HG03139 (cell line): ENCODE measurements around the gene CATSPER3.
A peak's percentile ranks its signal among the peaks of the same experiment; 100 is the strongest.

Source experiments
- ATAC-seq: cut with Tn5 transposase; IDR thresholded peaks from one replicate; pipeline ENCODE4 v1.9.1; 2021; ENCODE audit not compliant: unreplicated experiment

Gene CATSPER3

DNA sequence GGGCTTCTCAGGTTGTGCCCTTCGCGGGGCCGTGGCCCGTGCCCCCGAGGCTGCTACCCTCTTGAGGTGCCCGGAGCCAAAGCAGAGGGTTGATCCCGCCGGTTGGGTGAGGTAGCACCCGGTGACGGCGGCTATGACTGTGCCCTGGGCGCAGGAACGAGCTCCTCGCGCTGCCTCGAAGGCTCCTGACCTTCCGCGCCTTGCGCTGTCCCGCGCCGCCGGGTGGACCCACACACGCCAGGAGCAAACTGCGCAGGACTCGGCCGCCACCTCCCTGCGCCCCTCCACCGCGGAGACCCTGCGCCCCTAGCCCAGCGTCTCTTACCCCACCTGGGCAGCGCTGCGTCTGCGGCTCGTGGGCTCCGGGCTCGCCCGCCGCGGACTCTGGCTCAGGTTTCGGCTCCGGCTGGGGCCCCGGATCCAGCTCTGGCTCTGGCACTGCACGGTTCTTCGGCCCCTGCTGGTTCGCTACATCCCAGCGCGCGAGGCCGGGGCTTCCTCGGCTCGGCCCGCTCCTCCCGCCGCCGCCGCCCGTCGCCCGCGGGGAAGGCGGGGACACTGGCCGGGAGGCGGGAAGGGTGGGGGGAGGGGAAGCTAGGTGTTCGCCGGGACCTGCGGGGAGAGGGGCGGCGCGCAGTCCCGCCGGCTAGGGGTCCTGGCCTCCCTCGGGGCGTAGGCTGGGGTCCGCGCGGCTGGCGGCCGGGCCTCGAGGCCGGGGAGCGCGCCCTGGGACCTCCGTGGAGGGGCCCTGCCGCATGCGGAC, 71.7 kb downstream of the CATSPER3 start:
- ATAC-seq = no peak

DNA sequence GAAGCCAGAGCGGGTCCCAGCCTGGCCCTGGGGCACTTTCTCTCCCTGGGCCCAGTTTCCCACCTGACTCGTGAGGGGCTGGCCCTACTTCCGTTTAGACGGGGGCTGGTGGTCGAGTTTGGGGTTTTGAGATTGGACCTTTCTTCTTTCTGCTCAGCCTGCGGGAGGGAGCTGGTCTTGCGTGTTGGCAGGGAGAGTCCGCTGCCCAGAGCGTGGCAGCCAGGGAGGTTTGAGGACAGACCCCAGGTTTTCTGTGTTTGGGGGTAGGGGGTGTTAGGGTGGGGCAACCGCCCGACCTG, 72.3 kb downstream of the CATSPER3 start:
- no peak for ATAC-seq

DNA sequence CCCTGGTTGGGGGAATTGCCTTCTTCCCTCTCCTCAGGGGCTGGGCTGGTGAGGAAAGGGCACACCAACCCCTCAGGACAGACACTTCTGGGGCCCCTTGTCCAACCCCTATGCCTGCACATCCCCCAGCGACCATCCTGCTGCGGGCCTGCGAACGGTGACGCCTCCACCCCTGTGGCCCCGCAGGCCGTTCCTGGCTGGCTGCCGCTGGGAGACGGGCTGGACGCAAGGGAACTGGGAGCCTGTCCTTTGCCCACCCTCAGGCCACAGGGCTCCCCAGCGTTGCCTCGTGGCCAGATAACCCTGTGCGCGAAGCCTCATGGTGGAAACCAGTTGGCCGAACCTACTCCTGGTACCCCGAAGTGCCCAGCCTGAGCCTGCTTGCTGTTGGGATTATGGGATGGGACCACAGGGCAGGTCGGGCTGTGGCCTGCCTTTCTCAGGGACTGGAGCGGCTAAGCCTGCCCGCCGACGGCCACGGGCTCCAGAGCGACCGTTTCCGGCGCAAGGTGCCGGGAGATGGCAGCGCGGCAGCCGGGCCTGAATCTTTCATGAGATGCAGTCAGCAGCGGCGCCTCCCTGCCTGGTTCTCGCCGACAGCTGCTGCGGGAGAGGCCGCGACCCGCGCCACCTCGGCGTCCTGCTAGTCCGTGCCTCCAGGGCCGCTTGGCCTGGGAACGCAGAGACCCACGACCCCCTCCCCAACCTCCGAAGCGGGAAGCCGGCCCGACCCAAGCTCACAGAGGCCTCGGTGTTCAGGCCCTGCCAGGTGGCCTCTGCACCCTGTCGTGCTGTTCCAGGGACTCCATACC, 72.8 kb downstream of the CATSPER3 start:
- no peak for ATAC-seq

DNA sequence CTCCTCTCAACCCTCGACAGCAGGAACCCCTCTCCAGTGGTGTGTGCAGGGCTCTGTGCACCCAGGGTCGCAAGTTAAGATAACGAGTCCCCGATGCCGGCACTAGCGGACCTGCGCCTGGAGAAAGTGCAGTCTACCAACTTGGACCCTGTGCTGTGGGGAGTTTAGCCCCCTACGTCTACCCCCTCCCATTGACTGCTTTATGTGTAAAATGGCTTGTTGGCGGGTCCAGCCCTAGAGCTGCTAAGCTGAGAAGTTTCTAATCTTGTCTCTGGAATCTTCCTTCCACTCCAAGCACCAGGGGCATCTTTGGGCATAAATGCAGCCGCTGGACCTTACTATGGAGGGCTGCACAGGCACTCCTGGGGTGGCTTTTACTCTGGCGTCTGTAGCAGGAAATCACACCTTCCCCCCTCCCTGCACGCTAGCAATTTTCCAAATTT, 73.5 kb downstream of the CATSPER3 start:
- ATAC-seq = no peak

DNA sequence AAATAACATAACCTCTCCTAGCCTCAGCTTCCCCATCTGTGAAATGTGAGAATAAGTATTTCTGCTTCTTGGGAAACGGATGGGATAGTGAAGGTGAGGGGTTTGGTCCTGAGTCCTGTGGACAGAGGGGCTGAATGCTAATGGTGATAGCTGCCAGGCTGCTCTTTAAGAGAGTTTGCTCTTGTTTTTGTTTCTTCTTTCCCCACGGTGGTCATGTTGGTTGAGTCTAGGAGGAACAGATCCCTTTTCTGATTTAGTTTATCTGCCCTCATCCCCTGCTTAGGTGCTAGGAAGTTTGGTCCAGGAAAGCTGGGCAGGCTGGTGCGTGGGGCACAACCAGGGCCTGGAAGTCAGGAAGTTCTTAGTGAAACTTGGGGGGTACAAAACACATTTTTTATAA, 74.0 kb downstream of the CATSPER3 start:
- no peak for ATAC-seq

DNA sequence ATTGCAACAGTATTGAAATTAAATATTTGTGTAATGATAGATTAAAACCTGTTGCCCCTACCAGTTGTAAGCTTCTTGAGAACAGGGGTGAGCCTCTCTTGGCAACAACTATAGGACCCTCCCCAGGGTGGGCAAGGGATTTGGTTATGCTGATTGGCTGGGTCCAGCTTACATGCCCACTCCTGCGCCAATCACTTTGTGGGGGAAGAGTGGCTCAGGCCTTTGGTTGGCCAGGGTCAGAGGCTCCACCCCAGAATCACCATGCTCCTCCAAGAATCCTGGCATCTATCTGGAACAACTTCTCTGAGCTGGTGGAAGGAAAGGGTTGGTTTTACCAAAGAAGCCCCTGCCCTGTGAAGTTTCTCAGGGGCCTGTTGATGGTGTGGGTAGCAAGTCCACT, 74.9 kb downstream of the CATSPER3 start:
- ATAC-seq = no peak

DNA sequence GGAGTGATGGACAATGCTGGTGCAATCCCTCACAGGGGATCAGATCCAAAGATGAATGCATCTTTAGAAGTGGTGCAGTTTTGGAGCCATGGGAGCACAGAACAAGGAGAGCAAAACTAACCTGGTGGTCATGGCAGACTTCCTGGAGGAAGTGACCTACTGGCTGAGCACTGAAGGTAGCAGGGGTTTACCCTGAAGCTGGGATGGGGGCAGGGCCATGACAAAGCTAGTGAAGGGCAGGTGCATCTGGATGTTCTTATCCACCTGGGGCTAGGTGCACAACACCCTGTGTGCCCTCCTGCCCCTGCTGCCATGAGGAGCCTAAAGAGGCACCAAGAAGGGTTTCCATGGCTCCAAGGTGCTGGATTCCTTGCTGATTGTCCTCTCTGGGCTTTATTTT, 77.8 kb downstream of the CATSPER3 start:
- ATAC-seq = no peak

DNA sequence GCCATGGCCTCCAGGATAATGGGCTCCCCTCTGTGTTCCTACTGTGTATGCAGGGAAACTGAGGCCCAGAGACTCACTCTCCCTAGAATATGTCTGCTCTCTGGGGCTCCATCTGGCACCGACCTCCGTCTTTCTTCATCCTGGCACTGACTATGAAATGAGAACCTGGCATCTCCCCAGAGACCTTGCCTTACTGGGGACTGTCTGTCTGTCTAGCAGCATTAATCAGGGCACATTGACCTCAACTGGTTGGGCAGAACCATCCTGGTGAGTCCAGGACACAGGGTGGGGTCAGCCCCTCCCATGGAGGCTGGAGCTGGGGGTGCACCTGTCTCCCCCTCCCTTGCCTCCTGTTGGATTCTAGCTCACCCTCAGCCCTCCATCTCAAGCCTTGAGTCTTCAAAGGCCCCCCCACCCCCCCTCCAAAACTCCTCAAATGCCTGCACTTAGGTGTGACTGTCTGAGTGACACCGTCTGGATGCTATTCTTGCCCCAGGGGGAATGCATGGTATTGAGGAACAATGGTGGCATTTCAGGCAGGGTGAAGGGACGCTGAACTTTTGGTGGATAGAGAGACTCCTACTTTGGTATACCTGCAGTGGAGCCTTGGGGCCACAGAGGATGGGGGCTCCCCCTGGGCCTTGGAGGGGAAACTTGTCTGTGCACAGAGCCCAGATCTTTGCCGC, 79.1 kb downstream of the CATSPER3 start:
- ATAC-seq = no peak

DNA sequence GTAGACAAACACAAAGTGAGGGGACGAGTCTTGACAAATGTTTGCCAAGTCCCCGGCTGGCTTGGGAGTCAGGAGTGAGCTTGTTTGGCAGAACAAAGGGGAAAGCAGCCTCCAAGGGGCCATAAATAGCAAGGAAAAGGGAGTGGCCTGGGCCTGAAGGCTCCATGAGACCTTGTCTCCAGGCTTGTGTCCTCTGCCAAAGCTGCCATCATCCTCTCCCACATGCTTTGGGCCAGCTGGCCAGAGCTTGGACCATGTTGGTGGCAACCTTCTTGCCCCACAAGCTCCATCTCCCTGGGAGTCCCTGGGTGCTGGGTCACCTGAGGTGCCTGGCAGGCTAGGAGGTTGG, 79.6 kb downstream of the CATSPER3 start:
- ATAC-seq = no peak

DNA sequence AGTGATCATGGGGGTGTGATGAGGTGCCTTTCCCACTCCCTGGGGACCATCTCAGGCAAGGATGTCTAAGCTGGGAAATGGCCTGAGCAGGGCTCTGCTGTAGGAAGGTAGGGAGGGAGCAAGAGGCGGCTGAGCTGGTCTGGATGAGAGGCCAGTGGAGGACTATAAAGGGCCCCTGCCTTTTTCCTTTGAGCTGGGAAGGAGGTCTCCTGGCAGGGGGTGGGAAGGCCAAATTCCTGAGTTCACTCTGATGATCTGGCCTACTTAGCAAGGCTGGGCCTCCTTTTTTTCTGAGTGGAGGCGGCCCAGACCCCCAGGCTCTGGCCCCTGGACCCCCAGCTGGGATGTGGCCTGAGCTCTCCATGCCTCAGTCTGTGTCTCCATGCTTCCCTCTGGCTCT, 80.6 kb downstream of the CATSPER3 start:
- no peak for ATAC-seq

DNA sequence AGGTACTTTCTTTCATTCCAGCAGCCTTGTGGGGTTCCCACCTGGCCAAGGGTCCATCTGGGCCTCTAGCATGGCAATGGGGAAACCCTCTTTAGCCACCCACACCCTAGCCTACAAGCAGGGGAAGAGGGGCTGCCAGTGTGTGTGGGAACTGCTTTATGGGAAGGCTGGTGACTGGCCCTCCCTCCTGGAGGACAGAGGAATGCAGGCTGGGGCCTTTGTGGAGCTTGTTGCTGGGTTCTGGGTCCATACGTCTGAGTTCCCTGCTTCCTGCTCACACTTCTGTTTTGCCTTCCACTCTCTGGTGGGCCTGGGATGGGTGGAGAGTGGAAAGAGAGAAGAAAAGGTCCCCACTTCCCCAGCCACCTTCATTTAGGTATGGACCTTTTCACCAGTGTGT, 81.2 kb downstream of the CATSPER3 start:
- ATAC-seq = no peak

DNA sequence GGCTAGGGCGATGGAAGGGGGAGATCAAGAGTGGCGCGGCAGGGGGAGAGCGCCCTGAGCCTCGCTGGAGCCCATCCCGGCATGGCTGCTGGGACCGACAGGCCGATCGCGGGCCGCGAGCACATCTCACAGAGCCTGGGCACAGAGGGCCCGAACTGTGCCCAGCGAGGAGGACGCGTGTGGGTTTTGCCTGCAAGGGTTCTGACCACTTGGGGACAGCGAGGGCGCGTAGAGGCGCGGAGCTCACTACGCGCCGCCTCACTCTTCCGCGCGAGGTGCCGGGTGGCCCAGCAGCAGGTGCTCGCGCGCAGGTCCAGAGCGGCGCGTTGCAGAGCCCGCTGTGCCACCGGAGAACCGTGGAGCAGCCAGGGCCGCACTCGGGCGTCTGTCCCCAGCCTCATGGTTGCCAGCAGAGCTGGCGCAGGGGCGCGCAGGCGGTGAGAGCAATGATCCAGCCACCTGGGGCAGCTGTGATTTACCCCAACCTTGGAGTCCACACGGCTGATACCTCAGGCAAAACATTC, 82.6 kb downstream of the CATSPER3 start:
- no peak for ATAC-seq

DNA sequence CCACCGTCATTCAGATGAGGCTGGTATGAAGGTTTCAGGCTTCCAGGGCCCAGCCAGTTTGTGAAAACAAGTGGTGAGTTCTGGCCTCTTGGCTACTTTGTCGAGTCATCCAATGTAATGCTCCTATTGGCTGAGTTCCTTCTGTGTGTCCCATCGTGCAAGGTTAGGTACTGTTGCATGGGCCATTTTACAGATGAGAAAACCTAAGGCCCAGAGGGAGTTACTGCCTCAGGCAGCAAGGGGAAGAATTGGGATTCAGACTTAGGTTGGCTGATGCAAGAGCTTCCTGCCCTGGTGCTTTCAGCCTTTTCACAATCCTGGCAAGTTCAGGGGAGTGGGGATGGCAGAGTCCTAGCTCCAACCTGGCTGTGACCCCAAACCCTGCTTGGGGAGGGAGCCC, 83.7 kb downstream of the CATSPER3 start:
- ATAC-seq = no peak

DNA sequence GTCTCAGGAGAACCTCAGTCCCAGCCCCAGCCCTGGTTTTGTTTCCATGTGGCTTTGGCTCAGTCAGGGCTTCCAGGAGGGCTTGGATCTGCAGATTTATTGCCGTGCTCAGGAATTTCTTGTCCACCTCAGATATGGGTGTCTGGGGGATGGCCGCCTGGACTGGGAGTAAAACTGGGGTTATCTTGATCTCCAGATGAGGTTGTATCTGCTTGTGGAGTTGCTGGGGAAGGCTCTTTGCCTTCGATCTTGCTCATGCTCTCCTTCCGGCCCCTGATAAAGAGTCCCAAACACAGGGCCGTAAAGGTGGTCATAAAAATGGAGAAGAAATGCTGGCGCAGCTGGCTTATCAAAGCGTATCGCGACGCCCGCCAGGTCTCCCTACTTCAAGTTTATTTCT, 84.2 kb downstream of the CATSPER3 start:
- ATAC-seq = no peak

DNA sequence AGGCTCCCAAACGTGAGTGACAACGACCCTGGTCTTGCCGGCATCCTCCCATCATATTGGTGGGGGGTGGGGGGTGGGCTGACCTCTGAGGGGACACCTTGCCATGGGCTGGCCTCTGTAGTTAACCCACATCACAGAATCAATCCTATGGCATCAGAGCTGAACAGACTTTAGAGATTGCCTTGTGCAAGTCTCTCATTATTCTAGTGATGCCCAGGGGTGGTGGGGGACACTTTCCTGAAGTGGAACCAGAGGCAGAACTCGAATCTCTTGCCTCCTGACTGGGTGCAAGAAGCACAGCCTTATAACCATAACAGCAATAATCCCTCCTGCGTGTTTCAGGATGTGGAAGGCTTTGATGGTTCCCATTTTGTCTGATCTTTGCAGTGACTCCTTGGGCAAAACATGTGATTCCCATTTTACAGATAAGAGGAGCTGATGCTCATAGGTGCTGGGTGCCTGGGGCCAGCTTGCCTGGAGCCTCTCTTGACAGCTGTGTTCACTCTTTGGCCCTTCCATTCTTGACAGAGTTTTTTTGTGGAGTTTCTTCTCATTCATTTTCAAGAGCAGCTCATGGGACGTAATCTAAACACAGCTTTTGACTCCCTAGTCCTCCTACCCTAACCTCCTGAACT, 84.9 kb downstream of the CATSPER3 start:
- no peak for ATAC-seq

DNA sequence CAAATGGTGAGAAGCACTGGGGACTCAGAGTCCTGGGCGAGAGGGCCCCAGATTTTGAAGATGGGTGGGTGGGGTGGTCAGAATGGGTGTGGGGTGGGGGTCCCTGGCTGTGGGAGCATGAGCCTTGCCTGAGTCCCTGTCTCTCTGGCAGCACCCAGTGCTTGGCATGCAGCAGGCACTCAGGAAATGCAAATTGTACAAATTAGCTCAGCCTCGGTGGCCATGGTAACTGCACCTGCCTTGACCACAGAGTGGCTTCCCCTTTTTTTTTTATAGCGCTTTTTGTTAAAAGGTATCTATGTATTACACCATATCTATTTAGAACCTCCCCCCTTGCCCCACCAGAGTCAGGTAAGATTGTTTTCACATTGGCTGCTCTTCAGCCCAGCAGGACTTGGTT, 85.6 kb downstream of the CATSPER3 start:
- ATAC-seq = peak; percentile 89

DNA sequence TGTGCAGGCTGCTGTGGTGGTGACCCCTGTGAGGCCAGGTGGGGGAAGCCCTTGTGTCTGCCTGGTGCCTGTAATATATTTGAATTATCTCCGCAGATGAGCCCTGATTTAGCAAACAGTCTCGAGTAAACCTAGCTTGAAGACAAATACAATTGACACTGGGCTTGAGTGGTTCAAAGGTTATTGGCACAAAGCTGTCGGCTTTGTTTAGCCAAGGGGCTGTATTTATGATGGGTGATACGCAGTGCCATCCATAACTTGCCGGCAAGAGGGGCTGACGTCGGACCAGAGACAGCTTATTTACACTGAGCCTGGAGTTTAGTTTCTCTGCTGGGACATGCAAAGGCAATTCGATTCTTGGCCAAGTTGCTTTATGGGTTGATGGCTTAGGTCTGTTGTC, 86.3 kb downstream of the CATSPER3 start:
- ATAC-seq = no peak

DNA sequence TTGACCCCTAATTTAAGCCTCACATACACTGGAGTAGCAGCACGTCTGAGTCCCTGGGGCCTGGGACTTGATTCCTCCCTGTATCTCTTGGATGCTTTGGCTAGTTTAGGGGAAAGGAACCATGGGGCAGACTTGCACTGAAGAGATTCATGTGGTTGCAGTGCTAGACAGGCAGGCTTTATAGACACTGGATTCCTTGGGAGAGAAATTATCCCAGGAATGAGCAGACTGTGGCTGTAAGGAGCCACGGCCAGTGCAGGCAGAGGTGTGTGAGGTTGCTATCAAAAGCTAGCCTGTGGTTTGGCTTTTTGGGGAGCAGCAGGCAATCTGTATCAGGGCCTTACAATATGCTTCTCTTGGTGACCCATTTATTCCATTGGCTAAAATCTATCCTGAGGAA, 86.8 kb downstream of the CATSPER3 start:
- ATAC-seq = no peak

DNA sequence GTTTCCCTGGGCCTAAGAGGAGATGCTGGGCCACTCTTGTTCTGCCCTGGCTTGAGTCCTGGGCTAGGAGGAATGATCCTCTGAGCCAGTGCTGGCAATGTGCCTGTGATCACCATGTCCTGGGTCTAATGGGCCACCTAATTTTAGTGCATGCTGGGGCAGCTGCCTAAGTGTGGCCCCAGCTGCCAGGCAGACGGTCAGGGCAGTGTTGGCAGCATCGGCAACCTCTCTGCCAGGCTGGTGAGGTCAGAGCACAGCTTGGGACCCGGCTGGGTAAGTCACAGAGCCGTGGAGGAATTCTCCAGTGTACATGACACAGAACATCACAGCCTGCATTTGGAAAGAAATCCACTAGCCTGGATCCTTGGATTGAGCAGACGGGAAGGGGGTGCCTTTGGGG, 87.7 kb downstream of the CATSPER3 start:
- ATAC-seq = no peak

DNA sequence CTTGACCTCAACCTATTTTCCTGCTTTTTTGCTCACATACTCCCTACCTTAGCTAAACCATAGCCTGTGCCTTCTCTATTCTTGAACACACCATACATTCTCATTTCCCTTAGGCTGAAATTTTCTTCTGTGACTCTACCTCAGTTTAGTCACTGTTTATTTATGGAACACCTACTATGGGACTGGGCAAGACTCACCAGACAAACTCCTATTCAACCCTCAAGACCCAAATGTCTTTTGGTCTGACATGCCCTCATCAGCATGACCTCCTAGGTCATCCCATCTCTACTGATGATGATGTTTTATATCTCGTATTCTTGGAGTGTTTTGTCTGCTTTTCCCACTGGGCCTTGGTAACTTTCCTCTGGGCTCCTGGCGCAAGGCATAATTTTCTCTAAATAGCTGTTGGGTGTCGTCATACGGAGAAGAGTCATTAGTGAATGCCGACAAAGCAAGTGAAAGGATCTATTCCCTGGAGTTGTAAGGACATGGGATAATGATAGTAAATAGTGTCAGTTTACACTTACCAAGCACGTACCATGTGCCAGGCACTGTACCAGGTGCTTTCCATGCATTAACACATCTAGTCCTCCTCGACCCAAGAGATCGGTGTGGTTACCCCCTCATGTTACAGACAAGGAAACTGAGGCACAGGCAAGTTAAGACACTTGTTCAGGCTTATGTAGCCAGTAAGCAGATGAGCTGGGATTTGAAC, 88.8 kb downstream of the CATSPER3 start:
- ATAC-seq = no peak

DNA sequence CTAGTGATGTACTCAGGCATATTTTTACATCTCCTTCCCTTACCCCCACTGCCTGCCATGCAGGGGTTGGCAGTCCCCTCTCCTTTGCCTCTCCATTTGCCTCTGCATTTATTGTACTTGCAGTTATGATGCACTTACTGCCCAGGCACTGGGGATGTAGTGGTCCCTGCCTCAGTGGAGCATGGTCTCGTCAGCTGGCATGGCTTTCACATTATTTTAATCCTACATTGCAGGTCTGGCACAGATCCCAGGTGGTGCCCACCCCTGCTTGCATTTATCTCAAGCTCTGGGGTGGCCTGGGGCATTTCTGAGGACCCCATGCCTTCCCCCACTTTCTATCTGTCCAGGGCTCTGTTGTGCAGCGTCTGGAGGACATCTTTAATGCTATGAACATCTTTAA, 89.5 kb downstream of the CATSPER3 start:
- ATAC-seq = no peak
